Measurements from ENCODE around the gene ASIC2. TPM values are rescaled to one million over a fixed set of nuclear protein-coding genes. Genes with fewer than 3 reads are reported as not detected.

The ASIC2 gene
- total RNA-seq, 1 experiment from 2014 or later, result not detected

GRCh38 chr17:33217891-33218290 lies 75.2 kb downstream of the ASIC2 start:
- no peaks in the 10 kb centered on the region for H3K9me3 ChIP-seq
- H3K4me3 Mint-ChIP-seq (ENCODE audit: unreplicated experiment), result no peak overlapping the region
- H3K4me1 Mint-ChIP-seq (ENCODE audit: low read depth, unreplicated experiment), result no peaks in the 10 kb centered on the region
- no TSS peak for BruUV-seq (replicated peaks)
- H3K27ac Mint-ChIP-seq (ENCODE audit: unreplicated experiment), result no peak overlapping the region
- peaks cover 11% of the 10 kb centered on the region for H3K27me3 Mint-ChIP-seq (ENCODE audit: insufficient read depth, unreplicated experiment)
- intact Hi-C loops (cut with micrococcal nuclease; ENCODE audit: unreplicated experiment), result no loop called here
- no peak overlapping the region for H3K4me3 ChIP-seq (ENCODE audit: low read depth, low read length)
- 0 out of 2 replicates have a peak, but pooled peaks cover 1% of the 10 kb centered on the region for H3K27me3 ChIP-seq (replicated peaks; ENCODE audit: control insufficient read depth, insufficient read depth, low read length)
- no peak for DNase-seq
- CTCF ChIA-PET, result no interaction called here
- no peak for TF ChIP-seq CTCF (IDR thresholded peaks at IDR 0.05; ENCODE audit: insufficient read depth in 1 of 2, low read depth in 1 of 2, low read length in 1 of 2, severe bottlenecking in 1 of 2, unreplicated experiment in 1 of 2)
- H3K4me1 ChIP-seq, result no peaks in the 10 kb centered on the region
- POLR2A ChIA-PET, result no interaction called here
- H3K36me3 Mint-ChIP-seq (ENCODE audit: insufficient read depth, unreplicated experiment), result no peaks in the 10 kb centered on the region
- no peaks in the 10 kb centered on the region for H3K36me3 ChIP-seq (ENCODE audit: control insufficient read depth, insufficient read depth, low read length)
- no peaks in the 10 kb centered on the region for H3K9me3 Mint-ChIP-seq (ENCODE audit: unreplicated experiment)

- Mint-ChIP-seq H3K36me3 (ENCODE audit: insufficient read depth, unreplicated experiment) (no peaks in the 10 kb centered on the region), H3K27me3 (ENCODE audit: insufficient read depth, unreplicated experiment) (peaks cover 13% of the 10 kb centered on the region), H3K4me3 (ENCODE audit: unreplicated experiment) (no peak overlapping the region), H3K9me3 (ENCODE audit: unreplicated experiment) (no peaks in the 10 kb centered on the region), H3K4me1 (ENCODE audit: low read depth, unreplicated experiment) (no peaks in the 10 kb centered on the region), H3K27ac (ENCODE audit: unreplicated experiment) (no peak overlapping the region)
- Histone ChIP-seq H3K36me3 (ENCODE audit: control insufficient read depth, insufficient read depth, low read length) (no peaks in the 10 kb centered on the region), H3K9me3 (peaks cover 4% of the 10 kb centered on the region; the same call in 1 of the 2 replicates), H3K4me3 (ENCODE audit: low read depth, low read length) (no peak overlapping the region), H3K27me3 (replicated peaks; ENCODE audit: control insufficient read depth, insufficient read depth, low read length) (peaks cover 1% of the 10 kb centered on the region; the same call in 1 of the 2 replicates), H3K4me1 (no peaks in the 10 kb centered on the region)
- TF ChIP-seq CTCF (IDR thresholded peaks at IDR 0.05; ENCODE audit: insufficient read depth in 1 of 2, low read depth in 1 of 2, low read length in 1 of 2, severe bottlenecking in 1 of 2, unreplicated experiment in 1 of 2), result no peak
- intact Hi-C loops (cut with micrococcal nuclease; ENCODE audit: unreplicated experiment), result no loop called here
- ChIA-PET POLR2A (no interaction called here), CTCF (no interaction called here)
- no peak for DNase-seq
- BruUV-seq (replicated peaks), result no TSS peak
These were observed 78.1 kb downstream of the ASIC2 start for GRCh38 chr17:33214996-33215395.

GRCh38 chr17:33210285-33210684 lies 82.8 kb downstream of the ASIC2 start:
- Mint-ChIP-seq H3K27me3 (ENCODE audit: insufficient read depth, unreplicated experiment) (peaks cover 16% of the 10 kb centered on the region), H3K4me3 (ENCODE audit: unreplicated experiment) (no peak overlapping the region), H3K9me3 (ENCODE audit: unreplicated experiment) (no peaks in the 10 kb centered on the region), H3K4me1 (ENCODE audit: low read depth, unreplicated experiment) (no peaks in the 10 kb centered on the region), H3K27ac (ENCODE audit: unreplicated experiment) (no peak overlapping the region), H3K36me3 (ENCODE audit: insufficient read depth, unreplicated experiment) (no peaks in the 10 kb centered on the region)
- intact Hi-C loops (cut with micrococcal nuclease; ENCODE audit: unreplicated experiment), result no loop called here
- BruUV-seq (replicated peaks), result no TSS peak
- Histone ChIP-seq H3K27me3 (replicated peaks; ENCODE audit: control insufficient read depth, insufficient read depth, low read length) (no peaks in the 10 kb centered on the region; the same call in none of the 2 replicates), H3K9me3 (peaks cover 4% of the 10 kb centered on the region; the same call in 1 of the 2 replicates), H3K4me1 (no peaks in the 10 kb centered on the region), H3K36me3 (ENCODE audit: control insufficient read depth, insufficient read depth, low read length) (no peaks in the 10 kb centered on the region), H3K4me3 (ENCODE audit: low read depth, low read length) (no peak overlapping the region)
- POLR2A ChIA-PET, result no interaction called here
- no peak for DNase-seq
- TF ChIP-seq CTCF (IDR thresholded peaks at IDR 0.05; ENCODE audit: insufficient read depth in 1 of 2, low read depth in 1 of 2, low read length in 1 of 2, severe bottlenecking in 1 of 2, unreplicated experiment in 1 of 2), result no peak
- CTCF ChIA-PET, result no interaction called here

Data from Caco-2 (cell line).